ENCODE measurements around the gene PM20D2.

The PM20D2 gene

GRCh38 chr6:89145956-89146717, at the start of gene PM20D2:
Gene PM20D2, plus strand, starts transcription at chr6:89146055. Its CDS starts 90 bp downstream, at chr6:89146145.
- H3K27ac ChIP-seq: peak within 1 kb of the TSS; percentile 70
- TF ChIP-seq ZFX (IDR thresholded peaks at IDR 0.05; ENCODE audit: borderline replicate concordance) (no peak), CTCF (IDR thresholded peaks at IDR 0.05) (no peak)

GRCh38 chr6:89098461-89098860, 47.4 kb upstream of the PM20D2 start:
- TF ChIP-seq CTCF (IDR thresholded peaks at IDR 0.05) (no peak), ZFX (IDR thresholded peaks at IDR 0.05; ENCODE audit: borderline replicate concordance) (no peak)
- no peak overlapping the region for H3K27ac ChIP-seq

- no peak overlapping the region for H3K27ac ChIP-seq
- TF ChIP-seq CTCF (IDR thresholded peaks at IDR 0.05) (no peak), ZFX (IDR thresholded peaks at IDR 0.05; ENCODE audit: borderline replicate concordance) (no peak)
Observed at GRCh38 chr6:89100114-89100513, 45.7 kb upstream of the PM20D2 start.

- no peak for TF ChIP-seq ZFX (IDR thresholded peaks at IDR 0.05; ENCODE audit: borderline replicate concordance)
Observed at GRCh38 chr6:89110284-89110683, 35.6 kb upstream of the PM20D2 start.

GRCh38 chr6:89111933-89112332, 33.9 kb upstream of the PM20D2 start:
- no peak for TF ChIP-seq CTCF (IDR thresholded peaks at IDR 0.05)
- TF ChIP-seq ZFX (IDR thresholded peaks at IDR 0.05; ENCODE audit: borderline replicate concordance): no peak
- no peak overlapping the region for H3K27ac ChIP-seq

More at GRCh38 chr6:89110284-89110683, 35.6 kb upstream of the PM20D2 start:
- H3K27ac ChIP-seq: no peak overlapping the region

- H3K27ac ChIP-seq: no peak overlapping the region
- no peak for TF ChIP-seq ZFX (IDR thresholded peaks at IDR 0.05; ENCODE audit: borderline replicate concordance)
- no peak for TF ChIP-seq CTCF (IDR thresholded peaks at IDR 0.05)
Observed at GRCh38 chr6:89116702-89117101, 29.2 kb upstream of the PM20D2 start.

- TF ChIP-seq ZFX (IDR thresholded peaks at IDR 0.05; ENCODE audit: borderline replicate concordance) (no peak), CTCF (IDR thresholded peaks at IDR 0.05) (peak; percentile 10; the same call in 1 of the 2 replicates)
Observed at GRCh38 chr6:89117211-89118108, 28.4 kb upstream of the PM20D2 start, which contains the start of gene SRSF12. Gene SRSF12, minus strand, starts transcription at chr6:89118071. Its CDS starts 184 bp downstream, at chr6:89117887.

More at GRCh38 chr6:89117211-89118108, 28.4 kb upstream of the PM20D2 start, which contains the start of gene SRSF12:
- no peak within 1 kb of the TSS for H3K27ac ChIP-seq
